GF-D8 (cell line): ENCODE data around the gene GATA5.
"Not testable (repeated sequence)": the region's sequence is repeated elsewhere in the genome, so short reads cannot be mapped to it uniquely, and the experiment has no call there.

ENCODE experiments used
- DNase-seq: peaks from one replicate; lab custom pipeline; 2025; lab: John Stamatoyannopoulos, UW

Gene GATA5

DNA sequence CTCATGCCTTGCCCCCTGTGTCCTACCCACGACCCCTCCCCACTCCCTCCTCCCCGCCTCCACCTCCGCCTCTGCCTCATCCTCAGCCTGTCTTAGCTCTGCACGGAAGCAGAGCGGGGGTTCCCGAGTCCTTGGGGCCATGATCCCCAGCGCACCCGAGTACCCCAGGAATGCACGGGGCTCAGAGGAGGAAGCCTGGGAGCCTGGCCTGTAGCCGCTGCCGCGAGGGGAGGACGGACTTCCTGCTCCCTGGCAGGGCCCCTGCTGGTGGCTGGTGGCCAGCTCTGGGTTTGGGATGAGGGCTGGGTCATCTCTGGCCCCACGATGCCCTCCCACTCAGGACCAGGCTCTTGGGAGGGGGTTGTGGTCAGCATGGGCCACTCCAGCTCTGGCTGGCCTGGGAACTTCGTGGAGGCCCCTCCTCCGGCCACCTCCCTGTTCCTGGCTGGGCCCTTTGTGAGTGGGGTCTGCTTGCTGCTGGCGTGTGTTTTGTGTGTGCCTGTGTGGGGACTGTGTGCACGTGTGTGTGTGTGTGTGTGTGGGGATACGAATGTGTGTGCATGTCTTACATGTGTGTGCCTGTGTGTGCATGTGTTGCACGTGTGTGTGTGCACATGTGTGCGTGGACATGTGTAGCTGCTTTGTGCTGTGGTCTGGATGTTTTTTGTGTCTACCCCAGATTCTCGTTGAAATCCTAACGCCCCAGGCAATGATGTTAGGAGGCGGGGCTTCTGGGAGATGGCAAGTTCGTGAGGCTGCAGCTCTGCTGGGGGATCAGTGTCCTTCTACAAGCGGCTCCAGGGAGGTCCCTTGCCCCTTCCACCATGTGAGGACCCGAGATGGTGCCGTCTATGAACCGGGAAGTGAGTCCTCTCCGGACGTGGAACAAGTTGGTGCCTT, 47.1 kb downstream of the GATA5 start:
- no peak for DNase-seq

DNA sequence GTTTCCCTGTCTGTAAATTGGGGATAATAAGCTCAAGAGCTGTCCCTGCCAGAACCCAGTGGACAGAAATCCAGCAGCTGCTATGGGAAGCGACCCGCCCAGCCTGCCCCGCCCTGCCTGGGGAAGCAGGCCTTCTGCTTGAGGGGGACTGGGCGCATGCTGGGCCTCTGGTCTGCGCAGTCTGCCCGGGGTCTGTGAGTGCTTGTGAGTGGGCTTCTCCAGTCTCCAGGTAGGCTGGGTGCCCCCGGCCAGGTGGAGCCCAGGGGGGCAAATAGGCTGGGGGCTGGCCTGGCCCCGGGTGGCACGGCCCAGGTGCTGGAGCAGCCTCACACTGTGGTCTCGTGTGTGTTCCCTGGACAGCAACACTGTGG, 47.8 kb downstream of the GATA5 start:
- no peak for DNase-seq

DNA sequence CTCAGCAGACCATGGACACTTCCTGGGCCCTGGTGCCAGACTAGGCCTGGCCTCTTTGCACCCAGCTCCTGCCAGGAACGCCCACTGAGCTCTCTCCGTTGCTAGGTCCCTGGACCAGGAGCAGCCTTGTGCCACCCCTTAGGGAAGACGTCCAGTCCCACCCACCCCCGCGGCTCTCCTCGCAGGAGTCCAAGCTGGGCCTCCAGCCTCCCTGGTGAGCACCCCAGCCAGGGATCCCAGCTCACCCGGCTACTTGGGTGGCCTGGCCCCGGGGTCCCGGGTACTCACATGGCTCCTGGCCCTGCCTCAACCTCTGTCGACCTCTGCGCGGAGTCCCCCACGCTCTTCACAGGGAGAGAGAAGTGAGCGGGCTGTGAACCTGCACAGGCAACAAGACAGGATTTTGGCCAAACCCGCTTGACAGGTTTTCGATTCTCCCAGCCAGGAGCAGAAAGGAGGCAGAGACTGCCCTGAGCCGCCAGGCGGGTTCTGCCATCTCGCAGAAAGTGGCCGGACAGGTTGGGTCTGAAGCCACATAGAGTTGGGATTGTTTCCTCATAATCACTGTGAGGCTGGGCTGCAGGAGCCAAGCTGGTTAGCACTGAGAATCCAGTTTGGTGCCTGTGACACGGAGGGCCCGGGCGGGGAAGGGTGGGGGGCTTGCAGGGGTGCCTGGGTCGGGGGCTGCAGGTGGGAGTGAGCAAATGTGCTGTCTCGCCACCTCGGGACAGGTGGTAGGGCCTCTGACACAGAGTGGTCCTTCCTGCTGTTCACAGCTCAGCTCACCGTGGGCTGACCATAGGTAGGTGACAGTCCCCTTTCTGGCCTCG, 48.4 kb downstream of the GATA5 start, which contains the start of gene RBBP8NL:
TSS of gene RBBP8NL (minus strand) at position 368 of the 830 bp plus-strand sequence. CDS start 7,892 bp downstream, outside the sequence.
- no peak for DNase-seq

DNA sequence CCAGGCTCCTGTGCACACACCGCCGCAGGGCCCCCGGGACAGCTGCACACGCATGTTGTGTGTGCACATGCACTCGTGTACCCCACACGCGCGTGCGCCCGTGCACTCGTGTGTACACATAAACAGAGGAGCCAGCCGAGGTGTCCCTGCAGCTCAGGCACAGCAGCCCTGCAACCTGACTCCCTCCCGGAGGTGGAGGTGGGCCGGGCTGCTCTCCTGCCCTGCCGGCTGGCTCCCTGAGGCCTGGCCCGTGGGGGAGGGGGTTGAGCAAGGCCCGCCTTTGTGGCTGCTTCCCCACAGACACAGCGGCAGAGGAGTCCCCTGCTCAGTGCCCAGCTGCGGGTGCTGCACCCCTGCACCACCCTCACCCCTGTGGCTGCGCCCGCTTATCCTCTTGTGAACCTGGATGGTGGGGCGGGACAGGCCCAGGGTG, 49.1 kb downstream of the GATA5 start:
- no peak for DNase-seq

DNA sequence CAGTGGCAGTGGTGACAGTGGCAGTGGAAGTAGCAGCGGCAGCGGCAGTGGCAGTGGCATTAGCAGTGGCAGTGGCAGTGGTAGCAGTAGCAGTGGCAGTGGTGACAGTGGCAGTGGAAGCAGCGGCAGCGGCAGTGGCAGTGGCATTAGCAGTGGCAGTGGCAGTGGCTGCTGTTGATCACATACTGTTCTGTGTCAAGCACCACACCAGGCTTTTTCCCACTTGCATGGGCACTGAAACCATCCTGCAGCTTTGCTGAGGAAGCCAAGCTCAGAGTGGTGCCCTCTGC, 49.8 kb downstream of the GATA5 start:
- DNase-seq: not testable (repeated sequence)

DNA sequence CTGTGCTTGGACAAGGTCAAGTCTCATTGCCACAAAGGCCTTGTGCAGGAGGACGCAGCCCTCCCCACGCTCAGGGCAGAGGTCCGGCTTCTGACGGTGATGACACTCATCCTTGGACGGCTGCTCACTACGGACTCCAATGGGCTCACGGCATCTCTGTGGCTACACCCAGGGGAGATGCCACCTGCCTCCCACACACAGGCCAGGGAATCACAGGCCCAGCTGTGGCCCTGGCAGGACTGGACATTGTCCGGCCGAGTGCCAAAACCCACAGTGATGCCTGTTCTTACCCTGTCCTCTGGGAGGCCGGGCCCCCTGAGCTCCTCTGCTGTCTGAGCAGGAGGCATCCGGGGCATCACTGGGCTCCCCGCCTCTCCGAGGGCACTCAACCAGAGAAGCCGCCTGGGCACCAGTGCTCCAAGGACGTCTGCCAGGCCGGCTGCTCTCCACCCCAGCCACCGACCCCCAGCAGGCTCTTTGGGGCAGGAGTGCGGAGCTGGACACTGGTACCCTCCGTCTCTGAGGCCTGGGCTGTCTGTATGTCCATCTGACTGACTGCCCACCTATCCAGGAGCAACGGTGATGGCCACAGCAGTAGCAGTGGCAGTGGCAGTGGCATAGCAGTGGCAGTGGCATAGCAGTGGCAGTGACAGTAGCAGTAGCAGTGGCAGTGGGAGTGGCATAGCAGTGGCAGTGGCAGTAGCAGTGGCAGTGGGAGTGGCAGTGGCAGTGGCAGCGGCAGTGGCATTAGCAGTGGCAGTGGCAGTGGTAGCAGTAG, 50.3 kb downstream of the GATA5 start:
- no peak for DNase-seq

DNA sequence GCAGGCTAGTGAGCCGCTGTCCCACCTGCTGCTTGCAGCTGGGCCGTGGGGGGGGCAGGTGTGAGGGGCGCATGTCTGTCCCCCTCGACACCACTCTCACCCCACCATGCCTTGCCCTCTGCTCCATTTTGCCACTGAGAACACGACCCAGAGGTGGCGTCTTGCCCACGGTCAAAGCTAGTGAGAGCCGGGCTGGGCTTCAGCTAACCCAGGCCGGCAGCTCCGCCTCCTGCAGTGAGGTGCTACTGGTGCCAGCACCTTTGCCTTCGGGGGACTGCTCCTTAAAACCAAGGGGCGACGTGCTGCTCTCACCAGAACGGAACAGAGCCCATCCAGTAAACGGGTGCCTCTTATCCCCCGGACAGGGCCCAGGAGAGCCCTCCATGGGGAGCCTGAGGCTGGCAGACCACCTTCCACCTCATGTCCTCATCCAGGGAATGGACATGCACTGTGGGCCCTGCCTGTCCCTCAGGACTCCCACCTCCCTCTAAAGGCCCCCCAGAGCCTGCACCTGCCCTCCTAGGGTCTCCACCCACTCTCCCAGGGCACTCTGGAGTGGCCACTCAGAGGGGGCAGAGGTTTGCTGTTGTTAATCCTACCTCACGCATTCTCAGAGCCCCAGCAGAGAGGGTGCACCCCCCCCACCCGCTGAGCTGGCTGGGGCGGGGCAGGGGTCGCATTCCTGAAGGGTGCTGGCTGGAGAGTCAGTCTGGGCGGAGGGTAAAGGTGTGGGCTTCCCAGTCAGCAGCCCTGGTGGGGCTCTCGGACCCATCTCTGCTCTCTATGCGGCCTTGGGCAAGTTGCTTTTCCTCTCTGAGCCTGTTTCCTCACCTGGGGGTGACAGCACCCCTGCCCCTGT, 51.3 kb downstream of the GATA5 start:
- DNase-seq: no peak

DNA sequence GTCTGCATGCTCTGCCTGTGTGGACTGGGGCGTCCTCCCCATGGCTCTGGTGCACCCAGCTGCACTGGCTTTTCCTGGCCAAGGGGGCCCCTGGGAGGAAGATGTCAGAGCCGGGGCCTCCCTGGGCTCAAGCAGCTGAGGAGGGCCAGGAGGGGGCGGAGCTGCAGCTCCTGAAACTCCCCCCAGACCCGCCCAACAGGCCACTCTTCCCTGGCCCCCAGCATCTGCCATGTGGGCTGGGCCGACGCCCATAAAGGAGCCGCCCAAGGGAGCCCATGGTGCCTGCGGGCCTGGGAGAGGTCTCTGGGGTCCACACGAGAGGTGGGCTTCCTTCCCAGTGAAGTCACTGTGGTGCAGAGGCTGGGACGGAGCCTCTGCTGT, 52.5 kb downstream of the GATA5 start:
- DNase-seq: no peak

DNA sequence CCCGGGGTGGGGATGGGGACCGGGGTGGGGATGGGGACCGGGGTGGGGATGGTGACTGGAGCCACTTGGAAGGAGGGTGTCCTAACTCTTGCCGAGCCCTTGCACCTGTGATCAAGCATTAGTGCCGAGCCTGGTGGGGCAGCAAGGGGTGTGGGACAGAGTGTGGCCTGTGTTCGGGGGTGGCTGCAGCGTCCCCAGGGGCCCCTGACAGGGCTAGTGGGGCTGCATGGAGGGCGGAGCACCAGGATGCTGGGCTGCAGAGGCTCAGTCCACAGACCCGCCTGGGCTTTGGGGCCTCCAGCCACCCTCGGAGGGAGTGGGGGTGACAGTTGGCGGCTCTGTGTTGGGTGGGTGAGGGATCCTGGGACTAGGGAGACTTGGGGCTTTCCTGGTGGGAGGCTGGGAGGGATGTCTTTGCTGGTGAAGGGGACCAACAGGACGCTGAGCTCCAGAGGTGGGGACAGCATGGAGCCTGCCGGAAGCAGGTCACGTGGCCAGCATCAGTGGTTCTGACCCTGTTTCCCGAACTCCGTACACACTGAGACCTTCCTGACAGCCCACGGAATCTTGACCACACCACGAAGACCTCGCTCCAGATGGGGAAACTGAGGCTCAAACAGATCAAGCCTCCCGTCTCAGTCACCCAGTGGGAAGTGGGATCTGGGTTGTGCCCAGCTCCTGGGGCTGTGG, 53.0 kb downstream of the GATA5 start:
- DNase-seq: no peak

DNA sequence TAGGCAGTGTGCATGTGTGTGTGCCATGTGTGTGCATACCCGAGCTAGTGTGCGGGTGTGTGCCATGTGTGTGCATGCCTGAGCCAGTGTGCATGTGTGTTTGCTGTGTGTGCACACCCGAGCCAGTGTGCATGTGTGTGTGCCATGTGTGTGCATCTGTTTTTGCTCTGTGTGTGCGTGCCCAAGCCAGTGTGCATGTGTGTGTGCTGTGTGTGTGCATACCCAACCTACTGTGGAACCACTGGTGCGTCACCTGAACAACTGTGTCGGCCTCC, 54.1 kb downstream of the GATA5 start:
- DNase-seq: no peak

DNA sequence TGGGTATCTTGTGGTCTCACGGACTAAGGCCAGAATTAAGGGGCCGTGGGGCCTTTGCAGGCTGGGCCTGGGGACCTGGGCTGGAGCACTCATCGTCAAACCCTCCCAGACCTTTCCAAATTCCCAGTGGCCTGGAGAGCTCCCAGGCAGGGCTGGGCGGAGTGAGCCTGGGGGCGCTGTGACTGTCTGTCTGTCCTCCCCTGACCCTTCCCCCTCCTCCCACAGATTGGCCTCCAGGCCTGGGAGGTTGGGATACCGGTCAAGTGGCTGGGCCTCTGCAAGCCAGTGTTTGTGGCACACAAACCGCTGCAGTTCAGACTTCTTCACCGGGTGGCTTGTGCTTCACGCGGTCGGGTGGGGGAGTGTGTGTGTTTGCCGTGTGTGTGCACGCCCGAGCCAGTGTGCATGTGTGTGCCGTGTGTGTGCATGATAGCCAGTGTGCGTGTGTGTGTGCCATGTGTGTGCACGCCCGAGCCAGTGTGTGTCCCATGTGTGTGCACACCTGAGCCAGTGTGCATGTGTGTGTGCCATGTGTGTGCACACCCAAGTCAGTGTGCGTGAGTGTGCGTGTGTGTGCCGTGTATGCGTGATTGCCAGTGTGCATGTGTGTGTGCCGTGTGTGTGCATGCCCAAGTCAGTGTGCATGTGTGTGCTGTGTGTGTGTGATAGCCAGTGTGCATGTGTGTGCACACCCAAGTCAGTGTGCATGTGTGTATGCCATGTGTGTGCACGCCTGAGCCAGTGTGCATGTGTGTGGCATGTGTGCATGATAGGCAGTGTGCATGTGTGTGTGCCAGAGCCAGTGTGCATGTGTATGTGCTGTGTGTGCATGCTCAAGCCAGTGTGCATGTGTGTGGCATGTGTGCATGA, 54.7 kb downstream of the GATA5 start:
- no peak for DNase-seq

DNA sequence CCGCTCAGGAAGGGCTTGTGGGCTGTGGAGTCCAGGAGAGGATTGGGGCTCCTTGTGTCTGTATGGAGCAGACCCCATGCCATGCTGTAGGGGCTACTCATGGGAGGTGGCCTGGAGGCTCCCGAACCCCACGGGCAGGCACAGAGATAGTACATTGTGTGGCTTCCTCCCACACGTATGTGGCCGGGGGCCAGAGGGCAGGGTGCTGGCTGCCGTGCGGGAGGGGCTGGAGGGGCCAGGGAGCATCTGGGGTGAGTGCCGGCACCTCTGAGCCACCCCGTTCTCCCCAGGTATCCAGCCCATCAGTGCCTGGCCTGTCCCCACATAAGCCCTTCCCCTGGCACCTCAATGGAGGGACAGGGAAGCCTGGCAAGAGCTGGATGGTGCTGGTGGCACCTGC, 56.0 kb downstream of the GATA5 start:
- DNase-seq: no peak

DNA sequence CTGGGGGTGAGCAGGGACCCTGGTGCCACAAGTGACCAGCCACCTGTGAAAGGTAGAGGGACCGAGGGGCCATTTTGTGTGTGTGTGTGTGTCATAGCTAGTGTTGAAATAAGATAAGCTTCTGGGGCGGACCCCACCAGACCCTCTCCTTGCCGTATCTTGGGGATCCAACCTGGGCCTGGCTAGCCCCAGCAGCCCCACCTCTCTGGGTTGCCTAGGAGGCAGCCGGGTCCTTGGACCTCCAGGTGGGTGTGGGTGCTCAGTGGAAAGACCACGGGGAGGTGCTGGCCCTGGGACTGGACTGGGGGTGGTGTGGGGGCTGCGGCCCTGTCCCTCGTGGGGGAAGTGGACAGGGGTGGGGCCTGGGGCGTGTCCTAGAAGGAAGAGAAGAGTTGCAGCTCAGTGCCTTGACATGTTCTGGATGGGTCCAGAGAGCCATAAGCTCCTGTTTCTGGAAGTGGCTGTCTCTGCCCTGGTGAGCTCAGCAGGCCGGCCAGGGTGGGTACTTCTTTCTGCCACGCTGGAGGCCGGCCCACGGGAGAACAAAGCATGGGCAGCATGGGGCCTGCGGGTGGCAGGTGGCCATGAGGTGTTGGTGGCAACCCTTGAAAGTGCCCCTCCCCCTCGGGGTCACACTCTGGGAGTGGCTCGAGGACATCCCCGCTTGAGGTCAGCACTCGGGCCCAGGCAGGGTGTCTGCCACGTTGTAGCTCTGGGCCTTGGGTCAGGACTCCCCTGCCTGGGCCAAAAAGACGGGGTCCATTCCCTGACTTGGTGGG, 56.9 kb downstream of the GATA5 start:
- DNase-seq: no peak

DNA sequence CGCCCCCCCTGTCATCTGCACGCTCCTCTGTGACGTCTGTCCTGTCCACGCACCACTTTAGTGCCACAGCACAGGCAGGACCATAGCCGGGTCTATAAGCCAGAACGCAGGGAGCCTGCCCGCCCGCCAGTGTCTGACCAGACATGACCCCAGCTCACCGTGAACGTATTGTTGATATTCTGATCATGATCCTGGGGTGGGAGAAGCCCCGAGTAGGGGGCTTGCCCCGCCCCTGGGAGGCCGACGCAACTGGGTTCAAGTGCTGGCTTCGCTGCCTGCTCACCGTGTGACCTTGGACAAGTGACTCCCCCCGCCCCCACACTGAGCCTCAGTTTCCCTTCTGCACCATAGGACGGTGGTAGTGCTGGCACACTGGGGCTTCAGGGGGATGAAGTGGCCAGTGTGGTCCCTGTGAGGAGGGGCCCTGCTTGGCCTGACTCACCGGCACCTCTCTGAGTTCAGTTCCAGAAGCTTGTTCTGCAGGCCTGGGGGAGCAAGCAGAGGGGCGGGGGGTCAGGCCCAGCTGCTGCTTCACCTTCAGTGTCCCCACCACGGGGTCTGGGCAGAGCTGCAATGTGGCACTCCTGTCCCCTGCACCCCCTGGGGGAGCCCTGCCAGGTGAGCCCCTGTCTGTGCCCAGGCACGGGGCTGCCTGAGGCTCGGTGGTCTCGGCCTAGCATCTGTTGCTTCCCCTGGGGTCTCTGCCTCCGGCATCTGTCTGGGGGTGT, 57.6 kb downstream of the GATA5 start:
- DNase-seq: no peak

DNA sequence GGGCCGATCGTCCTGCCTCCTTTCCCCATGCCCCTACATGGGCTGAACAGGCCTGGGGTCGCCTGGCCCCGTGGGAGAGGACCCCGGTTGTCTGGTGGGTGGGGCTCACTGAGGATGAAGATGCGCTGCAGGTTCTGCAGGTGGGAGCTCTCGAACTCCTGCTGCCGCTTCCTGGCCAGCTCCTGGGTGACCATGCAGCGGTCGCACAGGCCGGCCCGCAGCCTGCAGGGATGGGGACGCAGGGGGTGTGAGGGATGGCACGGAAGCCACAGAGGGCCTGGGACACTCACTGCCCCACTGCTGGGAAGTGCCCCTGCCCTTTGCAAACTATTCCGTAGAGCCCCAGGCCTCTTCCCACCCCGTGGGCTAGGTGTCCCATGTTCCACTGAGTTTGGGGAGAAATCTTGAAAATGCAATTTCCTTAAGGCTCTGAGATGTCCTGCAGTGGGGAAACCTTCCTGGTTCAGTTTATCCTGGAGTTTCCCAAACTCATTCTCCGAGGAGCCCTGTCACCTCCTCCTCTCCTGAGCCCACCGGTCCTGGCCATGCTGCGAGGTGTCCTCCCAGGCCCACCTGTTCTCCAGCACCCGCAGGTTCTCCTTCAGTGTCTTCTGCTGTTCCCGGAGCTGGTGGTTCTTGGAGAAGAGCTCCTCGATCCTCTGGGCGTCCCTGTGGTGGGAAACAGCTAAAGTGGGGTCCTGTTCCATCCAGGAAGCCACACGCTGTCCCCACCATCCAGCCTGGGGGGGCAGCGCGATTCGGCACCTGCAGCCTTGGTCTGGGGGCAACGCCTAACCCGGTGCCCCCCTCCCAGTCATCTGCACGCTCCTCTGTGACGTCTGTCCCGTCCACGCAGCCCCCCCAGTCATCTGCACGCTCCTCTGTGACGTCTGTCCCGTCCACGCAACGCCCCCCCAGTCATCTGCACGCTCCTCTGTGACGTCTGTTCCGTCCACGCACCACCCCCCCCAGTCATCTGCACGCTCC, 58.9 kb downstream of the GATA5 start:
- no peak for DNase-seq

DNA sequence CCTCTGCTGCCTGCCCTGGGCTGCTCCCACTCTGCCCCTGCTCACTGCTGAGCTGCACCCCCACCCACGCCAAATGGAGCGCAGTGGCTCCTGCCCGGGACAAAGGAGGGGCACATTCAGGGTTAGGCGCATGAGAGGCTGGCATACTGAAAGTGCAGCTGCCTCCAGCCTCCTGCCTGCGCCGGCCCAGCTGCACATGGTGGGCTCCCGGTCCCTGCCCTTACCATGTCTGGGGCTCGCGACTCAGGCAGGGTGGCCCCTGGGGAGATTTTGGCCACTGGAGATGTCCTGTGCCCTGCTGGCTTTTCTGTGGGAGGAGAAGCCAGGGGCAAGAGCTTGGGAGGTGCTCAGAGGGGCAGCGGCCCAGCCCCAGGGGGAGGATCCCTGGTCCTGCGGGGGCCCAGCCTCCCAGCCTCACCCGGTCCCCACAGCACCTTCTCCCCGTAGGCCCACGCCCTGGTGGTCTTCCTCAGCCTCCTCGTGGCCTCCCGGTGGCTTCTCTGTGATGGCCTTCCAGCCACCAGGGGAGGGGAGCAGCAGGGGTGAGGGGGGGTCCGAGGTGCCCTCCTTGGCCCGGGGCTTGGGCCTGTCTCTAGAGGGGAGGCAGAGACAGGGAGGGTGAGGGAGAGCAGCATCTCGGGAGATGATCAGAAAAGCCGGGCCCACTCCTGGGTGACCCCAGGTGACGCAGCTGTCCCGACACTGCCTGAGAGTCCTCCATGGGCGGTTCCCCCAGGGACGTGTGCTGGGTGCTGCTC, 60.3 kb downstream of the GATA5 start:
- DNase-seq: no peak
